GM21576 (cell line): ENCODE data around the gene GPLD1.
"Not testable (repeated sequence)": the region's sequence is repeated elsewhere in the genome, so short reads cannot be mapped to it uniquely, and the experiment has no call there.

Source experiments
- ATAC-seq: cut with Tn5 transposase; IDR thresholded peaks from one replicate; pipeline ENCODE4 v1.9.1; 2021; ENCODE audit warnings: mild to moderate bottlenecking, moderate library complexity; ENCODE audit not compliant: unreplicated experiment

The GPLD1 gene, protein sequence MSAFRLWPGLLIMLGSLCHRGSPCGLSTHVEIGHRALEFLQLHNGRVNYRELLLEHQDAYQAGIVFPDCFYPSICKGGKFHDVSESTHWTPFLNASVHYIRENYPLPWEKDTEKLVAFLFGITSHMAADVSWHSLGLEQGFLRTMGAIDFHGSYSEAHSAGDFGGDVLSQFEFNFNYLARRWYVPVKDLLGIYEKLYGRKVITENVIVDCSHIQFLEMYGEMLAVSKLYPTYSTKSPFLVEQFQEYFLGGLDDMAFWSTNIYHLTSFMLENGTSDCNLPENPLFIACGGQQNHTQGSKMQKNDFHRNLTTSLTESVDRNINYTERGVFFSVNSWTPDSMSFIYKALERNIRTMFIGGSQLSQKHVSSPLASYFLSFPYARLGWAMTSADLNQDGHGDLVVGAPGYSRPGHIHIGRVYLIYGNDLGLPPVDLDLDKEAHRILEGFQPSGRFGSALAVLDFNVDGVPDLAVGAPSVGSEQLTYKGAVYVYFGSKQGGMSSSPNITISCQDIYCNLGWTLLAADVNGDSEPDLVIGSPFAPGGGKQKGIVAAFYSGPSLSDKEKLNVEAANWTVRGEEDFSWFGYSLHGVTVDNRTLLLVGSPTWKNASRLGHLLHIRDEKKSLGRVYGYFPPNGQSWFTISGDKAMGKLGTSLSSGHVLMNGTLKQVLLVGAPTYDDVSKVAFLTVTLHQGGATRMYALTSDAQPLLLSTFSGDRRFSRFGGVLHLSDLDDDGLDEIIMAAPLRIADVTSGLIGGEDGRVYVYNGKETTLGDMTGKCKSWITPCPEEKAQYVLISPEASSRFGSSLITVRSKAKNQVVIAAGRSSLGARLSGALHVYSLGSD

DNA sequence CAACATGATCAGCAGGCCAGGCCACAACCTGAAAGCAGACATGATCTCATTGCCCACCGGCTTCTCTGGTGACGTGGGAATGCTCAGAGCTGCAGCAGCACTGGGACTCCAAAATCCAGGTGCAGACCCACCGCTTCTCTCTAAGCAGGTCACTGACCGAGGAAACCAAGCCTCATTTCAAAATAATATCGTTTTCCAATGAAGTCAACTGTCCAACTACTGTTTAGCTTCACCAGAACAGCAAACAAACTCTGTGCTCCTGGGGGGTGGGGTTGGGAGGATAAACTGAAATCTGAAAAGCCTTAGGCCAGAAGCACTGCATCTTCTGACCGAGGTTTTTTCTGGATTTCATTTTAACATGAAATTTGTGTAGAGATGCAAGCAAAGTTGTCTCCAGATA, at the start of gene GPLD1:
GPLD1 (minus strand) TSS at position 109 of the 400 bp plus-strand sequence; CDS start at position 42, 67 bp downstream.
- no peak for ATAC-seq

DNA sequence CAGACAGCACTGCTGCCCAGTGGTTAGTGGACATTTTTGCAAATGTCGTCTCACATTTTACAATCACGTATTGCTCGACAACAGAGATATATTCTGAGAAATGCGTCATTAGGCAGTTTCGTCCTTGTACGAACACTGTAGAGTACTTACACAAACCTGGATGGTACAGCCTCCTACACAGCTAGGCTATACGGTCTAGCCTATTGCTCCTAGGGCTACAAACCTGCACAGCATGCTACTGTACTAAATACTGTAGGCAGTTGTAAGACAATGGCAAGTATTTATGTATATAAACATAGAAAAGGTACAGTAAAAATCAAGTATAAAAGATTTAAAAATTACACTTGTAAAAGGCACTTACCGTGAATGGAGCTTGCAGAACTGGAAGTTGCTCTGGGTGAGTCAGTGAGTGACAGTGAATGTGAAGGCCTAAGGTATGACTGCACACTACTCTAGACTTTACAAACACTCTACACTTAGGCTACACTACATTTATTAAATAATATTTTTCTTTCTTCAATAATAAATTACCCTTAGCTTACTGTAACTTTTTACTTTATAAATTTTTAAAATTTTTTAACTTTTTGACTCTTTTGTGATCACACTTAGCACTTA, 48.5 kb upstream of the GPLD1 start:
- ATAC-seq: no peak

DNA sequence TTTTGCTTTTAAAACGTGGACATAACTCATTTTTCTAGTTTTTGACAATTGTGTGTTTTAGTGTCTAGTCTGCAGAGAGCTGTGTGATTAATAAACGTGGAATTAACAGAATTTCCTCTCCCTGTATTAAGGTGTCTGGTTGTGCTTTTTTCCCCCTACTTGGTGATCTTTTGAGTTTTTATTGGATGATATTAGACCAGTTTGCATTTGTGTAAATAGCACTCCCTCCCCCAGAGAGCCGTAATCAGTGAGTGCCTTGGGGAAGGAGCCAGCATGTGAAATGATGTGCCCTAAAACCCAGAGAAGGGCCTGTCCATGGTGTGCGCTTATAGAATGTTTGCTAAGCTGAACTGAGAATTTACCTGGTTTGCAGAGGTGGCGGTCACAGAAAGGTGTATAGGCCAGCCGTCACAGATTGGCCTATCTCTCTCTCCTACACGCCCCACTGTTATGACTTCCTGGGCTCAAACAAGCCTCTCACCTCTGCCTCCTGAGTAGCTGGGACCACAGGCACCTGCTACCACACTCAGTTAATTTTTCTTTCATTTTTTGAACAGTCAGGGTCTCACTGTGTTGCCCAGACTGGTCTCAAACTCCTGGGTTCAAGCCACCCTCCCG, 47.8 kb upstream of the GPLD1 start:
- no peak for ATAC-seq

DNA sequence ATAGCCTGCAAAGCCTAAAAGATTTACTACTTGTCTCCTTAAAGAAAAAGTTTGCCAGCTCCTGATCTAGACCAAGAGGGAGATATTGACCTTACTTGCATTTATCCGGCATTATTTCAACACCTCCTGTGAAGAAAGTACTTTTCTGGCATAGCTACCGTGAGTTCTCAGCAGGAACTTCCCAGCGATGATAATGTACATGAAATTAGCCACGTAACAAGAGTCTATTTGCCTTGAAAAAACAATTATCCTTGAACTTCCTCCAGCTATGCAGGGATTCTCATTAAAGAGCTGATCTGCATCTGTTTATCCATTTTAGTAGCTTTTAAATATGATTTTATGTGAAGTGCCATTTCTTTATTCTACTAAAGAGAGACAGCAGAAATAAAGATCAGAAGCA, 47.1 kb upstream of the GPLD1 start:
- no peak for ATAC-seq

DNA sequence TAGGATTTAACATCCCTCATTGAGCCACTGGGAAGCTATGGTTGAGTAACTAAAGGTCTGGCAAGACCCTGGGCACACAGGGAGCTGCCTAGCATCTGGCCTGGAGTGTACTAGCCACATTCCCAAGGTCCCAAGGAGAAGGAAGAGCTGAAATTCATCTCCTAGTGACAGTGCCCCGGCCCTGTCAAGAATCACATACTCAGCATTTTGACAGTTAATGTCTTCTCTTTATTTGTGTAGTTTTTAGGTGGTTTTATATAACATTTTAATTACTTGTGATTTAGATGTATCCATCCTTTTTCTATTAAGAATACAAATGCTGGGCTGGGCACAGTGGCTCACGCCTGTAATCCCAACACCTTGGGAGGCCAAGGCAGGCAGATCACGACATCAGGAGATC, 45.8 kb upstream of the GPLD1 start:
- no peak for ATAC-seq

DNA sequence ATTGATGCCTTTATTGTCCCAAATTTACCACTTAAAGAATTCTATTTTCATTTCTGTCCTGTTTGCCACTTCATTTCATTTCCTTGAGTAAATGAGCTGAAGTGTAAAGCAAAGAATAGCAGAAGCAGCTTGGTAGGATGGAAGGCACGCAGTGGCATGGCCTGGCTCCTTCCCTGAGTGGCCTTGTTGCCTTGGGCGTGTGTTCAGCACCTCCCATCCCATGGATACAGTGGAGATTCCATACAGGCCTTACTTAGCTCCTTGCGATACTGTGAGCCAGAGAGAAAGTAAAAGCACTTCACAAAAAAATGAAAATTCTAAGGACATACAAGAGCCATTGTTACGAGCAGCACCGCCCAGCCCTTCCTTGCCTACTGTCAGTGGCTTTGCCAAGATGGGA, 45.0 kb upstream of the GPLD1 start:
- no peak for ATAC-seq

DNA sequence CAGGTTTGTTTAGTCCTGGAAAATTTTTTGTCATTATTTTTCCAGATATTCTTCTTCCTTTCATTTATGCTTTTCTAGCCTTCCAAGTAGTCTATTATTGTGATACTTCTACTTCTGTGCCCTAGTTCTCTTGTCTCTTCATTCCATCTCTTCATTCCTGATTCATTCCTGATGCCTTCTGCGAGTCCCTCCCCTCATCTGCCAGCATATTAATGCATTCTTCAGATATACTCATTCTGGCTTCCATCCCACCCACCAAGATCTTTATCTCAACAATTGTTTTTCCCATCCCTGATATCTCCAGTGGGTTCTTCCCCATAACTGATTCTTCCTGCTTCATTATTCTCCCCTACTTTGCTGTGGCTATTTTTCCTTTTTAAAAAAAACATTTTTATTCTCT, 40.6 kb upstream of the GPLD1 start:
- ATAC-seq: no peak

DNA sequence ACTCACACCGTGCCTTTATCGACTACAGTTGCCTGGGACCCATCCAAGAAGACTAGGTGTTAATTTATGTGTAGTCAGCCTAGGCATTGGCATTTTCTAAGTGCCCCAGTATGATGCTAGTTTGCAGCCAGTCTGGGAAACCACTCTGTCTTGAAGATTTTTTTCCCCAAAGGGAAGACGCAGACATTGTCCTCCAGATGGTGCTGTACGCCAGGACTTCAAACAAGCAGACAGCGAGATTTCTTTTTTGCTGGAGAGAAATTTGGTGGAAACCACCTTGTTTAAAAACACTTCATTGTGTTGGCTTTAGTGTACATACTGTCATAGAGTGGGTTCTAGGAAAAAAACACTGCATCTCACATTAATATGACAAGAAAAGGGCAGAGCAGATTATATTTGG, 35.4 kb upstream of the GPLD1 start:
- ATAC-seq: peak; percentile 30

DNA sequence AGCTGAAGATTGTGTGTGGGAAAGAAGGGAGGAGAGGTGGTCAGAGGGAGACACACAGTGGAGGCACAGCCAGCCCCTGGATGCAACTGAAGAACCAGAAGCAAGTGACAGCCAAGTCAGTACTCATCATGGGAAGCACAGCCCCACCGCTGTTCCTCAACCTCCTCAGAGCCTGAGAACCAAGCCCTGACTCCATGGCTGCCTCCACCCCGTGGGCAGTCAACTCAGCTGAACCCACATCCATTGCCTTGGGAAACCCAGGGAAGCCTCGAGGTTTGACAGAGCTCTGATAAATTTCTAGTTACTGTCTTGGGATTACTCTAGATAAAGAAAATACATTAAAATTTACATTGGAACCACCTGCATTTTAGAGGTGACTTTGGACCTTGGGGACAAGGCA, 35.0 kb upstream of the GPLD1 start:
- ATAC-seq: no peak

DNA sequence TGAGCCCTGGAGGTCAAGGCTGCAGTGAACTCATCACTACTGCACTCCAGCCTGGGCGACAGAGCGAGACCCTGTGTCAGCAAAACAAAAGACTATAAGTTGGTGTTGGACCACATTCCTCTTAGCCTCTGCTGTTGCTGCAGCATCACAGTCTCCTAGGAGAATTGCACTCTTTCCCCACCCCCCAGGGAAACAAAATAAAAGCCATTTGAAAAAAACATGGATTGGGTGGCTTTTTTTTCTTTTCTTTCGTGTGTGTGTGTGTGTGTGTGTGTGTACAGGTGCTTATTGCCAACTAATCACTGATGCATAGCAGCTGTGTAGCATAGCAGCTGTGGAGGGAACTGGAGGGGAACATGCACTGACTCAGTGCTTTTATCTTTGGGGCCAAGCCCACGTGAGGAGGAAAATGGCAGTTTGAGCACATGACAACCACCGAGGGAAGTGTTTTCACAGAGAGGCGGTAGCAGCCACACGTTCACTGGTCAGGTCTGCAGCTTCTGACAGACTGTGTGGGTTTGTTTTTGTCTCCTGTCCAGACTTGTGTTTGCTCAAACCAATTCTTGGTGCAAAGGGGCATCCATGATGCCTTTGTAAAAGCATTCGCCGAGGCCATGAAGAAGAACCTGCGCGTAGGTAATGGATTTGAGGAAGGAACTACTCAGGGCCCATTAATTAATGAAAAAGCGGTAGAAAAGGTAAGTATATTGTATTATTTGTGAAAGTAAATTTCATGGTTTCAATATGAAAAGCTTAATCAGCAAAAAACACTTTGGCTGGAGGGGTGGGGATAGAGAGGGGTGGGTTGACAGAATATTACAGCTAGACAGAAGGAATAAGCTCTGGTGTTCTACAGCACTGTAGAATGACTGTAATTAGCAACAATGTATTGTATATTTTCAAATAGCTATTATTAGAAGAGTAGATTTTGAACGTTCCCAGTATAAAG, 33.1 kb upstream of the GPLD1 start:
- peak; percentile 41 for ATAC-seq

DNA sequence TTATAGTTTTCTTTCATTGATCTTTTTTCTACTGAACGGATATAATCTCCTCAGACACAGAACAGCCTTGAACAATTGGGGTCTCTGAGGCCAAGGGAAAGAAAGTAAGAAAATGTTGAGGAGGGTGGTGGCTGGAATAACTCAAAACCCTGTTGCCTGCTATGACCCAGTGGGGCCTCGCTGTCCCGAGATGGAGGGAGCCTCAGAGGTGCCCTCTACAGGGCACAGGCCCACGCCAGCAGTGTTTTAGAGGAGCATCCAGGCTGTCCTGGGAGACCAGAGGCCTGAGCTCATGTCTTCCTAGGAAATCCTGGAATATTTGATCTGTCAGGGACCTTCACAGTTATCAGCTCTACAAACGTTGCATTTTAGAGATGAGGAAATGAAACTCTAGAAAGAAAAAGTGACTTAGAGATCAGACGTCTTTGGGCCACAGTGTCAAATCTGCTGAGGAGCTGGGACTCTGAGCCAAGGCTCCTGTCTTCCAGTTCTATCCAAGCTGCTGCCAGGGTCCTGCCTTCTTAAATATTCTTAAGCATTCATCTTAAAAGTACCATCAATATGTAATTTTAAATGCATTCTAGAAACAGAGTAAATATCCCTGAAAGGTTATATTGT, 31.7 kb upstream of the GPLD1 start:
- peak; percentile 37 for ATAC-seq

DNA sequence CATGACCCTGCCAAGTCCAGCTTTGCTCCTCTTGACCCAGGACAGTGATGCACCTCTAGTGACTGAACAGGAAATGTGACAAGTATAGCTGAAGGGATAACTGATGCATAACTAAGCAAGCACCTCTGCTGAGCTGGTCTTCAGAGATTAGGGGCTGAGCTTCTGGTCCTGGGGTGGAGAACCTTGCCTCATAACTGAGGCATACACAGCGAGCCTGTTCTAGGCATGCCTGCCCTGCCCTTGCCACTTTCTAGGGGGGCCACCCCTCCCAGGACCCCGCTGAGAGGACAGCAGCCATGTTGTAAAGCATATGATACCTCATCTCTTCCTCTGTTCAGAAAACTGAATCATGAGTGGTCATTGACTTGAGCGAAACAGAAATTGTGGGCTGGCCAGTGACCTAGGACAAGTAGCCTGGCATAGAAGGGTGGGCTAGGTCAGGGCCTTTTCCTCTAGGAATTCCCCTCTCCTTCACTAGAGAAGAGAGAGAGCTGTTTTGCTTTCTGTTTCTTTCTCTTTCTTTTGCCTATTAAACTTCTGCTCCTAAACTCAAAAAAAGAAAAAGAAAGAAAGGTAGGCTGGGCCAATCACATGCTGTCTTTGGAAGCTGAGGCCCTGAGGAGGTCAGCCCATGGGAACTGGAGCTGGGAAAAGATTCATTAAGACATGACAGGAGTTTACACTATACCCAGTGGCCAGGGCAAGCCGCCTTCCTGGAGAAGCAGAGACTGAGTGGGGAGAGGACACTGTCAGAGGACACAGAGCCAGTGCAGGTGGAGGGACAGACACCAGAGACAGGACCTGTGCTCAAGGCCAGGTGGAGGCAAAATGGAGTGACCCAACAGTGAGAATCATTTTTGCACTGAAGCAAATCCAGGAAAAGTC, 28.5 kb upstream of the GPLD1 start:
- peak; percentile 81 for ATAC-seq

DNA sequence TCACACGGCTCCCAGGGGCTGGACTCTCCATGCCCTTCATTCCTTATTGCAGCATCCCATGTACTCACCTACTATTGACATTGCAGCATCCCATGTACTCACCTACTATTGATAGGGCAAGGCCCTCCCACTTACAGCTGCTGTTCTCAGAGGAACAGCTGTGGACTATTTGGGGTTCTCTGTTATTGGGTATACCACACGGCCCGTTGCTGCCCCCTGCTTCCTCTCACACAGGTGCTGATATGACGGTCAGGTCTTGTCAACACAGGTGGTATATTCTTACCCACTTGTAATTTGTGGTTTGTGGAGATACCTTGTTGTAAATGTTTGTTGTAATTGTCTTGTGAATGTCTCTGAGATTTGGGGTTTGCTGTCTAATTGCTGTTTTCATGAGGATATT, 24.2 kb upstream of the GPLD1 start:
- ATAC-seq: peak; percentile 41

DNA sequence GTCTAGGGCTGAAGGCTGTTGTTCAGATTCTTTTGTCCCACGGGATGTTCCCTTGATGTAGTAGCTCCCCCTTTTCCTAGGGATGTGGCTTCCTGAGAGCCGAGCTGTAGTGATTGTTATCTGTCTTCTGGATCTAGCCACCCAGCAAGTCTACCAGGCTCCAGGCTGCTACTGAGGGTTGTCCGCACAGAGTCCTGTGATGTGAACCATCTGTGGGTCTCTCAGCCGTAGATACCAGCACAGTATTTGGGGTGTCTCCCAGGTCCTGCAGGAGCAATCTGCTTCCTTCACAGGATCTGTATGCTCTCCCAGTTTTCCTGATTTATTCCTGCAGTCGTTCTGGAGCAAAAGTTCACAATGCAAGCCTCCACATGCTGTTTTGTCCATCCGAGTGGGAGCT, 22.6 kb upstream of the GPLD1 start:
- not testable (repeated sequence) for ATAC-seq

DNA sequence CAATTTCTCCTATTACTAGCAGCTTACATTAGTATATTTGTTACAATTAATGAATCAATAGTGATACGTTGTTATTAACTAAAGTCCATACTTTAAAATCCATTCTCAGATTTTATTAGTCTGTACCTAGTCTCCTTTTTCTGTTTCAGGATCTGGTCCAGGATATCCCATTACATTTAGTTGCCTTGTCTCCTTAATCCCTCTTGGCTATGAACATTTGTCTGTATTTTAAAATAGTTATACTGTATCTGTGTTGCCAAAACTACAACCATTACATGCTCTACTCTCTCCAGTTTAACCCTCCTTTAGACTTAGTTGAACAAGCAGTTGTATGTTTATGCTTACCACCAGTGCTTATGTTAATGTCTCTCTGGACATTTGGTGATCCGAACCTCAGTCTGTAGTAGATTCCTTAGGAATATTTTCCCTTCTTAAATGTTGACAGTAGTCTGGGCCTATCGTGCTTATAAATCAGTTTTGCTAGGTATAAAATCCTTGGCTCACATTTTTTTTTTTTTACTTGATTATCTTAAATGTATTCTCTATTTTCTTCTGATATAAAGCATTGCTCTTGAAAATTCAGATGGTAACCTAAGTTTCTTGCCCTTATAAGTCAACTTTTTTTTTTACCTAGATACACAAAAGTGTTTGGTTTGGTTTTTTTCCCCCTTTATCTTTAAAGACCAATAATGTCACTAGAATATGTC, 17.6 kb upstream of the GPLD1 start:
- no peak for ATAC-seq

DNA sequence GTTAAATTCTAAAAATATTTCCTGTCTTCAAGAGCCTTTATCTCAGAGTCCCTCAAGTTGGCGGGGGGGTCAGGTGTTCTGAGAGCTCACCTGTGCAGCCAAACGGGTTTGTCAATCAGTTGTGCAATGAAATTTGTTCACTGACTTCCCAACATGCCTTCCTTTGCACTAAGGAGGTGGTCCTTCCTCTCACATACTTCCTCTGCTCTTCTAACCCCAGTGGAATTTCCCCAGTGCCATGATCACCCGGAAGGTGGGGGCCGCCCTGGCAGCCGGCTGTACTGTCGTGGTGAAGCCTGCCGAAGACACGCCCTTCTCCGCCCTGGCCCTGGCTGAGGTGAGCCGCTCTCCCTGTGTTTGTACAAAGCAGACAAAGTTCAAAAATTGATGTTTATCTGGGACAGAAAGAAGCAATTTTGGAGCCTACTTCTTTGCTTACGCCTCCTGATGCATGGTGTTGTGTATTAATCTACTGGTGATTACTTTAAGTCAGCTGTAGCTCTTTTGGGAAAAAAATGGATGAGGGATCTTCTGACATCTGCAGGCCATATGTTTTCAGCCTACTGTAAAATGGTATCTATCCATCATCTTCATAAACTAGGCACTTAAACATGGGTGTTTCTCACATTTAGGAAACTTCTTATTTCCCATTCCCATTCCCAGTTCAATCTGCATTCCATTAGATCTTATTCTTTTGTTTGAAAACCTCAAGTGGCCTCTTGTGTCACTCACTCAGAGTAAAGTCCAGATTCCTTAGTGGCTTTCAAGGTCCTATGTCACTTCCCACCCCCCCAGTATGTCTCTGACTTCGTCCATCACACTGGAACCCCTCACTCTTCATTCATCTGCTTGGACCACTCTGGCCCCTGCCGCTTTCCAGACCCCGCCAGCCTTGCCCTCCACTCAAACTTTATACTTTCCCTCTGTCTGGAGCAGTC, 15.5 kb upstream of the GPLD1 start:
- ATAC-seq: no peak

DNA sequence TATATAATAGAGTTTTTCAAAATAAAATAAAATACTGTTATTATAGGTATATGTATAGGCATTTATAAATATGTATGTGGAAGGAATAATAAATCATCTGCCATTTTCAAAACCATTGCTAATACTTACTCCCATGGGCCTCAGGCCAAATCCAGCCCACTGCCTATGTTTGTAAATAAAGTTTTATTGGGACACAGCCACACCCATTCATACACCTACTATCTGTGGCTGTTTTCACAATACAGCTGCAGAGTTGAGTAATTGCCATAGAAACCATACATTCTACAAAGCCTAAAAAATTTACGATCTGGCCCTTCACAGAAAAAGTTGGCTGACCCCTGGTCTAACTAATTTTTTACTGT, 14.9 kb upstream of the GPLD1 start:
- ATAC-seq: no peak
